HepG2 (cell line): ENCODE data around the gene FMO3. TPM values are rescaled to one million over a fixed set of nuclear protein-coding genes. Genes with fewer than 3 reads are reported as not detected.

Experiments
- ATAC-seq: fragments of 200-7000 bp; cut with Tn5 transposase; 3 replicates; pipeline ENCODE4 v1.9.1; 2020; ENCODE audit warnings: mild to moderate bottlenecking, moderate library complexity
- BruUV-seq: library from RNA; stranded (reverse); fragments of 400-500 nt; replicated peaks from 2 replicates; lab custom pipeline; 2021; lab: Mats Ljungman, UMichigan
- CTCF ChIA-PET: fragments of 300-600 bp; formaldehyde crosslinking; extraction: SDS; loops from one replicate; lab custom pipeline; 2021; ENCODE audit warnings: low total read pairs, inconsistent platforms, low intra/inter-chr PET ratio; lab: Yijun Ruan, JAX
- POLR2A ChIA-PET: fragments of 350-600 bp; sonication (Branson Sonifier 250); formaldehyde crosslinking; loops from one replicate; lab custom pipeline; 2020; ENCODE audit warnings: antibody characterized with exemption, inconsistent platforms; lab: Yijun Ruan, JAX
- DNase-seq: peaks from one replicate; pipeline ENCODE4 v3.0.0-alpha.2; 2015; ENCODE audit warnings: low spot score
- FAIRE-seq: peaks from 3 replicates; lab custom pipeline; 2011; peaks lifted over from hg19 to GRCh38; lab: Jason Lieb, UNC
- H2AFZ ChIP-seq: one replicate; pipeline ENCODE4 v1.6.1; 2011; ENCODE audit warnings: low read length, inconsistent platforms
- H3K27ac ChIP-seq: fragments of 300-600 bp; 3 replicates; pipeline ENCODE4 v1.8.0; 2011; ENCODE audit warnings: mixed run types, mild to moderate bottlenecking, mixed read lengths, low read length, inconsistent platforms; ENCODE audit not compliant: insufficient read depth; ENCODE audit errors: extremely low read length
- H3K27me3 ChIP-seq, 2 experiments: fragments of 200-600 bp in 1 of 2; 2 replicates in 1 of 2; 3 replicates in 1 of 2; pipeline versions ENCODE4 v1.6.0 to v1.8.0; 2011; ENCODE audit warnings: low read length in 2 of 2, mild to moderate bottlenecking in 2 of 2, moderate library complexity in 2 of 2, inconsistent platforms in 1 of 2; ENCODE audit not compliant: insufficient read depth in 2 of 2, control insufficient read depth in 1 of 2
- H3K36me3 ChIP-seq, 2 experiments: fragments of 200-600 bp in 1 of 2; replicated peaks in 1 of 2; 2 replicates in 1 of 2; 3 replicates in 1 of 2; pipeline versions ENCODE4 v1.5.1 to v1.8.0; 2011; ENCODE audit warnings: low read length in 2 of 2, inconsistent platforms in 1 of 2; ENCODE audit not compliant: insufficient read depth in 2 of 2, control insufficient read depth in 1 of 2
- H3K4me1 ChIP-seq: 2 replicates; pipeline ENCODE4 v1.5.1; 2012; ENCODE audit warnings: low read length, inconsistent platforms; ENCODE audit not compliant: insufficient read depth
- H3K4me2 ChIP-seq: 2 replicates; pipeline ENCODE4 v1.6.0; 2011; ENCODE audit warnings: low read depth, low read length, inconsistent platforms
- H3K4me3 ChIP-seq, 3 experiments: fragments of 200-600 bp in 1 of 3; sonication (generic), shearing (Covaris generic) in 1 of 3; replicated peaks in 1 of 3; 2 replicates each; pipeline ENCODE4 v1.5.1; 2011 to 2016; ENCODE audit warnings: low read length in 3 of 3, inconsistent platforms in 2 of 3, low read depth in 2 of 3, mild to moderate bottlenecking in 2 of 3, control low read depth in 1 of 3, mixed read lengths in 1 of 3; ENCODE audit not compliant: insufficient read depth in 1 of 3
- H3K79me2 ChIP-seq: one replicate; pipeline ENCODE4 v1.6.1; 2011; ENCODE audit warnings: low read length, inconsistent platforms; ENCODE audit not compliant: insufficient read depth
- H3K9ac ChIP-seq: 2 replicates; pipeline ENCODE4 v1.6.0; 2011; ENCODE audit warnings: mild to moderate bottlenecking, low read depth, low read length, inconsistent platforms; ENCODE audit not compliant: insufficient read depth
- H3K9me3 ChIP-seq: 2 replicates; pipeline ENCODE4 v1.5.1; 2012; ENCODE audit warnings: mild to moderate bottlenecking, low read length
- H4K20me1 ChIP-seq: 2 replicates; pipeline ENCODE4 v1.6.0; 2011; ENCODE audit warnings: inconsistent platforms, mild to moderate bottlenecking, low read length, moderate library complexity; ENCODE audit not compliant: insufficient read depth
- ATF7-NPFF ChIP-seq: sonication (generic); formaldehyde crosslinking; IDR thresholded peaks from 2 replicates; pipeline ENCODE4 v1.8.1; 2023; ENCODE audit warnings: mild to moderate bottlenecking, low read depth, missing genetic modification reagents, moderate library complexity
- FOXA3 ChIP-seq: IDR thresholded peaks from 2 replicates; pipeline ENCODE4 v1.6.1; 2016; ENCODE audit warnings: missing genetic modification reagents, missing compliant biosample characterization
- FOXO1 ChIP-seq: sonication (generic); formaldehyde crosslinking; IDR thresholded peaks from 2 replicates; pipeline ENCODE4 v1.4.0; 2020; ENCODE audit warnings: missing genetic modification reagents
- PHF8 ChIP-seq: sonication (generic); formaldehyde crosslinking; IDR thresholded peaks from 2 replicates; pipeline ENCODE4 v1.5.0; 2020; ENCODE audit warnings: missing genetic modification reagents
- SAP130 ChIP-seq: IDR thresholded peaks from 2 replicates; pipeline ENCODE4 v1.6.1; 2016; ENCODE audit warnings: low read depth
- SMC3 ChIP-seq: IDR thresholded peaks from 2 replicates; pipeline ENCODE4 v1.6.1; 2011; ENCODE audit warnings: low read length, improper control_type of control experiment
- ZBTB10 ChIP-seq: sonication (generic); formaldehyde crosslinking; IDR thresholded peaks from 2 replicates; pipeline ENCODE4 v1.4.0; 2020; ENCODE audit warnings: missing genetic modification reagents, borderline replicate concordance
- ZFP82 ChIP-seq: sonication (generic); formaldehyde crosslinking; IDR thresholded peaks from 2 replicates; pipeline ENCODE4 v1.5.1; 2020; ENCODE audit warnings: mild to moderate bottlenecking, missing genetic modification reagents, borderline replicate concordance
- ZMYM3 ChIP-seq: sonication (generic); formaldehyde crosslinking; IDR thresholded peaks from 2 replicates; pipeline ENCODE4 v1.5.1; 2020; ENCODE audit warnings: mild to moderate bottlenecking, missing genetic modification reagents
- ZNF33B ChIP-seq: sonication (generic); formaldehyde crosslinking; IDR thresholded peaks from 2 replicates; pipeline ENCODE4 v1.5.1; 2020; ENCODE audit warnings: mild to moderate bottlenecking, missing genetic modification reagents
- ZNF710 ChIP-seq: sonication (generic); formaldehyde crosslinking; IDR thresholded peaks from 2 replicates; pipeline ENCODE4 v1.5.0; 2020; ENCODE audit warnings: mild to moderate bottlenecking, missing genetic modification reagents, borderline replicate concordance
- ZNF800 ChIP-seq: sonication (generic); formaldehyde crosslinking; IDR thresholded peaks from 2 replicates; pipeline ENCODE4 v1.4.0; 2020; ENCODE audit warnings: missing genetic modification reagents
- WGBS: methylation state at CpG from one replicate; pipeline ENCODE4 v1.1.6; 2017; ENCODE audit warnings: low lambda C conversion rate; 5-methylcytosine and 5-hydroxymethylcytosine counted together
- in situ Hi-C: cut with HindIII; loops from 2 replicates; pipeline ENCODE4 v1.10.0; 2017; ENCODE audit warnings: low pct_unique_long_range_greater_than_20kb; ENCODE audit not compliant: extremely low pct_ligation_motif_present
- intact Hi-C: fragments of 100-400 bp; cut with micrococcal nuclease; formaldehyde crosslinking; loops from one replicate; pipeline ENCODE4 v1.10.0; 2022; ENCODE audit not compliant: unreplicated experiment
- polyA plus RNA-seq, 8 experiments: library from polyadenylated mRNA; depleted of rRNA in 3 of 8; stranded (reverse) in 7 of 8; unstranded in 1 of 8; fragments of >200 nt; fragmentation: Illumina TruSeq in 4 of 8; extraction: Trizol in 4 of 8; gene quantifications; 2 replicates each; pipeline versions ENCODE4 v1.2.1 to v1.2.3, GENCODE V29; 2011 to 2016; ENCODE audit warnings: low read depth in 4 of 8, missing spikeins in 1 of 8, mixed read lengths in 1 of 8; ENCODE audit not compliant: insufficient read depth in 1 of 8
- total RNA-seq, 5 experiments: library from RNA; depleted of rRNA; stranded (reverse); fragments of >200 nt; fragmentation: Illumina TruSeq; extraction: Trizol; gene quantifications; 2 replicates each; pipeline ENCODE4 v1.2.3, GENCODE V29; 2016; ENCODE audit warnings: low read depth in 1 of 5

FMO3 gene
- total and polyA plus RNA-seq, 2 of the 13 experiments (the other 11 are each of a cell fraction or from before 2014, with no cell fraction given) = not detected

- no peak for TF ChIP-seq ZFP82 (CRISPR knock-in tag)
- no peak for TF ChIP-seq FOXA3
- no peak for TF ChIP-seq ZNF710 (CRISPR knock-in tag)
- TF ChIP-seq SAP130 (CRISPR knock-in tag) = no peak
- TF ChIP-seq ATF7-NPFF (CRISPR knock-in tag) = no peak
- TF ChIP-seq SMC3 = no peak
- TF ChIP-seq FOXO1 (CRISPR knock-in tag) = no peak
- TF ChIP-seq ZBTB10 (CRISPR knock-in tag) = no peak
- no peak for TF ChIP-seq PHF8 (CRISPR knock-in tag)
- TF ChIP-seq ZNF33B = no peak
- no peak for TF ChIP-seq ZNF800 (CRISPR knock-in tag)
- no peak for TF ChIP-seq ZMYM3 (CRISPR knock-in tag)
- H3K9me3 ChIP-seq = no peaks in the 10 kb centered on the region
- ChIA-PET POLR2A (no interaction called here), CTCF (no interaction called here)
- no peak overlapping the region for H3K4me3 ChIP-seq
- H3K79me2 ChIP-seq = no peaks in the 10 kb centered on the region
- in situ Hi-C loops (no loop called here), intact Hi-C loops (no loop called here)
- DNase-seq (no peak), FAIRE-seq (no peak), ATAC-seq (no peak)
- no TSS peak for BruUV-seq
- no peak overlapping the region for H3K4me2 ChIP-seq
- 46% methylated on average over 1 of the region's 1 CpG for WGBS
- H2AFZ ChIP-seq = no peak overlapping the region
- H3K9ac ChIP-seq = no peak overlapping the region
- no peaks in the 10 kb centered on the region for H4K20me1 ChIP-seq
- no peaks in the 10 kb centered on the region for H3K4me1 ChIP-seq
- no peaks in the 10 kb centered on the region for H3K36me3 ChIP-seq
- H3K27ac ChIP-seq = no peak overlapping the region
- H3K27me3 ChIP-seq = no peaks in the 10 kb centered on the region
Measured at GRCh38 chr1:171116676-171117075, 26.0 kb downstream of the FMO3 start.
